Ascending aorta (tissue), 2 donors: ENCODE results near the gene IQCH. TPM values are rescaled to one million over a fixed set of nuclear protein-coding genes. Genes with fewer than 3 reads are reported as not detected.

Experiments
- DNase-seq, 2 donors: peaks; one replicate each; pipeline ENCODE4 v3.0.0-alpha.2; 2019; ENCODE audit warnings: low spot score in 2 of 2
- H3K27ac ChIP-seq, 2 donors: fragments of 200-600 bp; sonication (generic); one replicate each; pipeline ENCODE4 v1.5.1; 2016 to 2017; ENCODE audit warnings: mild to moderate bottlenecking in 1 of 2
- H3K27me3 ChIP-seq: fragments of 200-600 bp; sonication (generic); one replicate; pipeline ENCODE4 v1.5.1; 2017
- H3K36me3 ChIP-seq, 2 donors: fragments of 200-600 bp; sonication (generic); one replicate each; pipeline ENCODE4 v1.5.1; 2016
- H3K4me1 ChIP-seq, 2 donors: fragments of 200-600 bp; sonication (generic); one replicate each; pipeline ENCODE4 v1.5.1; 2016 to 2017; ENCODE audit warnings: mild to moderate bottlenecking in 1 of 2
- H3K4me3 ChIP-seq, 2 donors: fragments of 200-600 bp; sonication (generic); one replicate each; pipeline ENCODE4 v1.5.1; 2016 to 2017; ENCODE audit warnings: mild to moderate bottlenecking in 1 of 2
- H3K9me3 ChIP-seq, 2 donors: fragments of 200-600 bp; sonication (generic); one replicate each; pipeline ENCODE4 v1.5.1; 2016
- CTCF ChIP-seq, 3 experiments: fragments of 200-600 bp in 2 of 3; fragments of 450-650 bp in 1 of 3; sonication (generic) in 2 of 3; IDR thresholded peaks; one replicate each; pipeline ENCODE4 v1.5.1; 2016 to 2019; ENCODE audit warnings: antibody characterized with exemption in 3 of 3, mild to moderate bottlenecking in 1 of 3, moderate library complexity in 1 of 3
- intact Hi-C: fragments of 100-400 bp; cut with DNase I; formaldehyde crosslinking; loops from one replicate; pipeline ENCODE4 v1.15.1; 2023
- total RNA-seq: library from RNA; depleted of rRNA; stranded (reverse); fragments of >200 nt; gene quantifications from one replicate; pipeline ENCODE4 v1.1.0, GENCODE V29; 2016

The IQCH gene
- total RNA-seq, 1 donor from 2014 or later = not detected

GRCh38 chr15:67474405-67475110 lies 220.0 kb downstream of the IQCH start:
- H3K4me1 ChIP-seq = no peaks in the 10 kb centered on the region
- intact Hi-C loops = no loop called here

GRCh38 chr15:67479781-67480505 lies 225.4 kb downstream of the IQCH start:
- Histone ChIP-seq H3K4me1 (no peaks in the 10 kb centered on the region), H3K9me3 (no peaks in the 10 kb centered on the region), H3K27ac (no peak overlapping the region), H3K36me3 (no peaks in the 10 kb centered on the region), H3K27me3 (no peaks in the 10 kb centered on the region), H3K4me3 (no peak overlapping the region)
- no peak for DNase-seq
- no peak for TF ChIP-seq CTCF (IDR thresholded peaks at IDR 0.05)
- intact Hi-C loops = no loop called here

More at GRCh38 chr15:67474405-67475110, 220.0 kb downstream of the IQCH start:
- no peak for TF ChIP-seq CTCF (IDR thresholded peaks at IDR 0.05)
- no peaks in the 10 kb centered on the region for H3K27me3 ChIP-seq
- no peaks in the 10 kb centered on the region for H3K9me3 ChIP-seq
- no peak for DNase-seq
- H3K36me3 ChIP-seq = no peaks in the 10 kb centered on the region
- H3K27ac ChIP-seq = no peak overlapping the region
- no peak overlapping the region for H3K4me3 ChIP-seq

GRCh38 chr15:67480741-67481140 lies 226.2 kb downstream of the IQCH start:
- Histone ChIP-seq H3K36me3 (no peaks in the 10 kb centered on the region), H3K4me3 (no peak overlapping the region), H3K9me3 (no peaks in the 10 kb centered on the region), H3K4me1 (no peaks in the 10 kb centered on the region), H3K27me3 (no peaks in the 10 kb centered on the region), H3K27ac (no peak overlapping the region)
- intact Hi-C loops = no loop called here
- TF ChIP-seq CTCF (IDR thresholded peaks at IDR 0.05) = no peak
- DNase-seq = no peak

- Histone ChIP-seq H3K4me3 (no peak overlapping the region), H3K36me3 (no peaks in the 10 kb centered on the region), H3K9me3 (no peaks in the 10 kb centered on the region), H3K27ac (no peak overlapping the region), H3K27me3 (no peaks in the 10 kb centered on the region), H3K4me1 (no peaks in the 10 kb centered on the region)
- no peak for TF ChIP-seq CTCF (IDR thresholded peaks at IDR 0.05)
- no peak for DNase-seq
- intact Hi-C loops = no loop called here
Observed at GRCh38 chr15:67481680-67482079, 227.1 kb downstream of the IQCH start.

- no peaks in the 10 kb centered on the region for H3K9me3 ChIP-seq
- H3K36me3 ChIP-seq = no peaks in the 10 kb centered on the region
- no peak overlapping the region for H3K27ac ChIP-seq
- TF ChIP-seq CTCF (IDR thresholded peaks at IDR 0.05) = no peak
- H3K27me3 ChIP-seq = no peaks in the 10 kb centered on the region
- no peak for DNase-seq
- no peaks in the 10 kb centered on the region for H3K4me1 ChIP-seq
- H3K4me3 ChIP-seq = no peak overlapping the region
- intact Hi-C loops = no loop called here
Observed at GRCh38 chr15:67495585-67495984, 241.0 kb downstream of the IQCH start.
